GM12875 (cell line): ENCODE measurements around the gene E4F1.

Experiments
- H3K4me3 ChIP-seq: one replicate; pipeline ENCODE4 v1.5.1; 2011; ENCODE audit warnings: low read depth, low read length, control low read depth
- TF ChIP-seq, protein P1 (sequence below): IDR thresholded peaks from 2 replicates; pipeline ENCODE4 v1.5.1; 2011; ENCODE audit warnings: low read depth, mild to moderate bottlenecking, control low read depth, inconsistent platforms, low read length, moderate library complexity, borderline replicate concordance; ENCODE audit not compliant: insufficient read depth

Gene E4F1, protein sequence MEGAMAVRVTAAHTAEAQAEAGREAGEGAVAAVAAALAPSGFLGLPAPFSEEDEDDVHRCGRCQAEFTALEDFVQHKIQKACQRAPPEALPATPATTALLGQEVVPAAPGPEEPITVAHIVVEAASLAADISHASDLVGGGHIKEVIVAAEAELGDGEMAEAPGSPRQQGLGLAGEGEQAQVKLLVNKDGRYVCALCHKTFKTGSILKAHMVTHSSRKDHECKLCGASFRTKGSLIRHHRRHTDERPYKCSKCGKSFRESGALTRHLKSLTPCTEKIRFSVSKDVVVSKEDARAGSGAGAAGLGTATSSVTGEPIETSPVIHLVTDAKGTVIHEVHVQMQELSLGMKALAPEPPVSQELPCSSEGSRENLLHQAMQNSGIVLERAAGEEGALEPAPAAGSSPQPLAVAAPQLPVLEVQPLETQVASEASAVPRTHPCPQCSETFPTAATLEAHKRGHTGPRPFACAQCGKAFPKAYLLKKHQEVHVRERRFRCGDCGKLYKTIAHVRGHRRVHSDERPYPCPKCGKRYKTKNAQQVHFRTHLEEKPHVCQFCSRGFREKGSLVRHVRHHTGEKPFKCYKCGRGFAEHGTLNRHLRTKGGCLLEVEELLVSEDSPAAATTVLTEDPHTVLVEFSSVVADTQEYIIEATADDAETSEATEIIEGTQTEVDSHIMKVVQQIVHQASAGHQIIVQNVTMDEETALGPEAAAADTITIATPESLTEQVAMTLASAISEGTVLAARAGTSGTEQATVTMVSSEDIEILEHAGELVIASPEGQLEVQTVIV

DNA sequence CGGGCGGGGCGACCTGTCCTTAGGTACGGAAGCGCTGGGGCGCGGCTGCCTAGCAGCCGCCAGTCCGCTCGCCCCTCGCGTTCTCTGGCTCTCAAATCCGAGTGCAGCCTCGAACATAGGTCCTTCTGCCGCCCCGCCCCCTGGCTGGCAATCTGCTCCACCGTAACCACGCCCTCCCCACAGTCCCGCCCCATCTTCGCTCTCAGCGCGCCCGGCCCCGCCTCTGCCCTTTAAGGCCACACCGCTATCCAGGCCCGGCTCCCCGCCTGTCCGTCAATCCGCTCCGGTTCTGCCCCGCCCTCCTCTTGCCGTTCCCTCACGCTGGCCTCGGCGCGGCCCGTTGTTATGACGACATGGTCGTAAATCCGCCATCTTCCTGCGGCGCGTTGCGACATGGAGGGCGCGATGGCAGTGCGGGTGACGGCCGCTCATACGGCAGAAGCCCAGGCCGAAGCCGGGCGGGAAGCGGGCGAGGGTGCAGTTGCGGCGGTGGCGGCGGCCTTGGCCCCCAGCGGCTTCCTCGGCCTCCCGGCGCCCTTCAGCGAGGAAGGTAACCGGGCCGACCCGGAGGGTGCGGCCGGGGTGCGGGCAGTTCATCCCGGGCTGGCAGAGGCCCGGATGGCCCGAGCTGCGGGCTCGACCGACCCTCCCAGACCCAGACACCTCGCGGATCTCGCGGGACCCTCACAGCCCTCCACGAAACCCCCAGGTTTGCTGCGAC lies at the start of gene E4F1:
Gene E4F1, plus strand, starts transcription at position 371 of the 721 bp plus-strand sequence. Its CDS starts 23 bp downstream, at position 394.
- H3K4me3 ChIP-seq = peak within 1 kb of the TSS; percentile 98
- TF ChIP-seq, protein P1, sequence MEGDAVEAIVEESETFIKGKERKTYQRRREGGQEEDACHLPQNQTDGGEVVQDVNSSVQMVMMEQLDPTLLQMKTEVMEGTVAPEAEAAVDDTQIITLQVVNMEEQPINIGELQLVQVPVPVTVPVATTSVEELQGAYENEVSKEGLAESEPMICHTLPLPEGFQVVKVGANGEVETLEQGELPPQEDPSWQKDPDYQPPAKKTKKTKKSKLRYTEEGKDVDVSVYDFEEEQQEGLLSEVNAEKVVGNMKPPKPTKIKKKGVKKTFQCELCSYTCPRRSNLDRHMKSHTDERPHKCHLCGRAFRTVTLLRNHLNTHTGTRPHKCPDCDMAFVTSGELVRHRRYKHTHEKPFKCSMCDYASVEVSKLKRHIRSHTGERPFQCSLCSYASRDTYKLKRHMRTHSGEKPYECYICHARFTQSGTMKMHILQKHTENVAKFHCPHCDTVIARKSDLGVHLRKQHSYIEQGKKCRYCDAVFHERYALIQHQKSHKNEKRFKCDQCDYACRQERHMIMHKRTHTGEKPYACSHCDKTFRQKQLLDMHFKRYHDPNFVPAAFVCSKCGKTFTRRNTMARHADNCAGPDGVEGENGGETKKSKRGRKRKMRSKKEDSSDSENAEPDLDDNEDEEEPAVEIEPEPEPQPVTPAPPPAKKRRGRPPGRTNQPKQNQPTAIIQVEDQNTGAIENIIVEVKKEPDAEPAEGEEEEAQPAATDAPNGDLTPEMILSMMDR = no peak

DNA sequence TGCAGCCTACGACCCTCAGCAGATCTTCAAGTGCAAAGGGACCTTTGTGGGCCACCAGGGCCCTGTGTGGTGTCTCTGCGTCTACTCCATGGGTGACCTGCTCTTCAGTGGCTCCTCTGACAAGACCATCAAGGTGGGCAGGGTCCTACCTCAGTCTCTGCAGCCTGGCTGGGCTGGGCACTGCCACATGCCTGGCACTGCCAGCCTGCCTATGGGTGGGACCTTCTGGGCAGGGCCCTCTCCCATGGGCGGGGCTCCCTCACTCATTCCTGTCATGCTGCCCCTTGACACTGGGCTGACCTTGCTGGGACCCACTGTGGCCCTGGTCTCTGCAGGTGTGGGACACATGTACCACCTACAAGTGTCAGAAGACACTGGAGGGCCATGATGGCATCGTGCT lies 49.5 kb upstream of the E4F1 start:
- TF ChIP-seq, protein P1 = no peak
- H3K4me3 ChIP-seq = no peak overlapping the region

DNA sequence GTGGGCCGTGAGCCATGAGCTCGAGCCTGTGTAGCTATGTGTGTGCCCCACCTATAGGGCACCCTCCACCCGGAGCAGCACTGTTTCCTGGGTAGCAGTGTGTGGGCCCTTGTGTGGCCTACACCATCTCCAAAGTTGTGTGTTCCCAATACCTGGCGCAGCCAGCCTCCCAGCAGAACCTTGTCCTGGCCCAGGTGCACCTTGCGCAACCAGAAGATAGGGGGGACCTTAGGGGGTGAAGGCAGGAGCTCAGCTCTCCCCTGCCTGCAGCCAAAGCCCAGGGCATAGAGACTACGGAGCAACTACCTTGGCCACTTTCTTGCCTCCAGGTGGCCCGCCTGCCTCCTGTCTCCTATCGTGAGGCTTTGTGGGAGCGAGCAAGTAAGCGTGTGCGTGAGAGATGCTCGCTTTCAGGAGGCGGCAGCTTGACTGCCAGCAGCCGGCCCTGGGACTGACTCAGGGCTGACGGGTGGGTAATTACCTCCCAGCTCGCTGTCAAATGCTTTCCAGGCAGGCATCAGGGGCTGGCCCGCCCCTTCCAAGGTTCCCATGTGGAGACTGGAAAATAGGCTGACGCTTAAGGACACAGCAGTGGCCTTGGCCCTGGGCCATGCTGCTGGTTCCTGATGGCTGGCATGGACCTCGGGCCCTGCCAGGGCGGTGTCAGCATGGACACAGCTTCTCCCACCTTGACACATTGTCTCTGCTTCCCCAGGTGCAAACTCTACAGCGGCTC lies 48.8 kb upstream of the E4F1 start:
- H3K4me3 ChIP-seq = no peak overlapping the region
- TF ChIP-seq, protein P1 = no peak

DNA sequence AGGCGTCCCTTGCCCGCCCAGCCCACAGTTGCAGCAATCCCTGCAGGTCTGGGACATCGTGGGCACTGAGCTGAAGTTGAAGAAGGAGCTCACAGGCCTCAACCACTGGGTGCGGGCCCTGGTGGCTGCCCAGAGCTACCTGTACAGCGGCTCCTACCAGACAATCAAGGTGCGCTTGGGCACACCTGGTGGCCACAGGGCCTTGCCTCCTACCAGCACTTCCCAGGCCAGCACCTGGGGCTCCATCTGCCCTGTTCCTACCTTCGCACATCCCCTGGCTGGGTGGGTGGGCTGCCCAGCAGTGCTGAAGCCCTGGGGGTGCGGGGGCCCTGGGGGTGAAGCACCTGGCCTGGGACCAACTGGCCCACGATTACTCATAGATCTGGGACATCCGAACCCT lies 47.9 kb upstream of the E4F1 start:
- no peak overlapping the region for H3K4me3 ChIP-seq
- TF ChIP-seq, protein P1 = no peak

DNA sequence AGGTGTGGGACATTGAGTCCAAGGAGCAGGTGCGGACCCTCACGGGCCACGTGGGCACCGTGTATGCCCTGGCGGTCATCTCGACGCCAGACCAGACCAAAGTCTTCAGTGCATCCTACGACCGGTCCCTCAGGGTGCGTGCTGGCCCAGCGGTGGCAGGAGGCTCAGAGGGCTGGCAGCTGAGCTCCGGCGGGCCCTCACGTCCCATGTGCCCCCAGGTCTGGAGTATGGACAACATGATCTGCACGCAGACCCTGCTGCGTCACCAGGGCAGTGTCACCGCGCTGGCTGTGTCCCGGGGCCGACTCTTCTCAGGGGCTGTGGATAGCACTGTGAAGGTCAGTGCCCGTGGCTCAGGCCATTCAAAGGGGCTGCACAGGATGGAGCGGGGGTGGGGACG lies 47.3 kb upstream of the E4F1 start:
- TF ChIP-seq, protein P1 = no peak

DNA sequence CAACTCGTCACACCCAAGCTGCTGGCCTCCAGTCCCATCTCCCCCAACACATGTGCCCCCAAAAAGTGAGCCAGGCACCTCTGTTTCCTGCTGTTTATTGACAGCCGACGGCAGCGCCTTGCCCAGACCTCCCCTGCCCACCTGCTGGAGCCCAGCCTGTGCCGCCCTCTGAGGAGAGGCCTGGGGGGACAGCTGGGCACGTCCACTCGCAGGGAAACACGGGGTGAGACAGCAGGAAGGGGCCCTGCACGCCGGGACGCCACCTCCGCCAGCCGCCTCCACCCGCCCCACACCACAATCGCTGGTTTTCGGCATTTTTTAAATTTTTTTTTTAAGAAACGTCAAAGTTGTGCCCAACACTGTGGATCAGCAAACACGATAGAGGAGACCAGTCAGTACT lies 46.3 kb upstream of the E4F1 start:
- TF ChIP-seq, protein P1 = no peak
- no peak overlapping the region for H3K4me3 ChIP-seq

More for the DNA sequence above, 47.3 kb upstream of the E4F1 start:
- no peak overlapping the region for H3K4me3 ChIP-seq
